Measurements from ENCODE around the gene TCF25. TPM values are rescaled to one million over a fixed set of nuclear protein-coding genes. Genes with fewer than 3 reads are reported as not detected.
"Not testable (repeated sequence)": the region's sequence is repeated elsewhere in the genome, so short reads cannot be mapped to it uniquely, and the experiment has no call there.

TCF25 gene
- total RNA-seq, result 304 to 323 TPM (median 313 TPM) in 3 replicates

- peak; percentile 86 to 90 for DNase-seq (ENCODE audit: low spot score in 2 of 2, unreplicated experiment in 2 of 2)
- peak within 1 kb of the TSS; percentile 99 for H3K27ac Mint-ChIP-seq
- H3K27me3 Mint-ChIP-seq (ENCODE audit: low read depth), result no peaks in the 10 kb centered on the region
- no peaks in the 10 kb centered on the region for H3K9me3 Mint-ChIP-seq
- H3K4me3 Mint-ChIP-seq, result peak within 1 kb of the TSS; percentile 87
- H3K36me3 Mint-ChIP-seq, result peaks cover 8% of the 10 kb centered on the region
- peaks cover 15% of the 10 kb centered on the region for H3K4me1 Mint-ChIP-seq
- no peak for TF ChIP-seq CTCF (IDR thresholded peaks at IDR 0.05; ENCODE audit: unreplicated experiment)
Observed at GRCh38 chr16:89873109-89873971, at the start of gene TCF25. TCF25 (plus strand) TSS chr16:89873592; CDS start chr16:89873668, 76 bp downstream.

GRCh38 chr16:89823824-89824148 is 49.6 kb upstream of the TCF25 start:
- not testable (repeated sequence) for DNase-seq (ENCODE audit: low spot score in 2 of 2, unreplicated experiment in 2 of 2)

GRCh38 chr16:89826531-89827382 is 46.6 kb upstream of the TCF25 start:
- peaks cover 23% of the 10 kb centered on the region for H3K4me1 Mint-ChIP-seq
- H3K9me3 Mint-ChIP-seq, result no peaks in the 10 kb centered on the region
- TF ChIP-seq CTCF (IDR thresholded peaks at IDR 0.05; ENCODE audit: unreplicated experiment), result no peak
- H3K4me3 Mint-ChIP-seq, result peak overlapping the region; percentile 37
- no peak overlapping the region for H3K27ac Mint-ChIP-seq
- no peak for DNase-seq (ENCODE audit: low spot score in 2 of 2, unreplicated experiment in 2 of 2)
- no peaks in the 10 kb centered on the region for H3K36me3 Mint-ChIP-seq
- peaks cover 3% of the 10 kb centered on the region for H3K27me3 Mint-ChIP-seq (ENCODE audit: low read depth)

More at GRCh38 chr16:89823824-89824148, 49.6 kb upstream of the TCF25 start:
- not testable (repeated sequence) for H3K4me3 Mint-ChIP-seq; H3K27me3 Mint-ChIP-seq (ENCODE audit: low read depth); H3K36me3 Mint-ChIP-seq; H3K27ac Mint-ChIP-seq; H3K9me3 Mint-ChIP-seq
- peaks cover 16% of the 10 kb centered on the region for H3K4me1 Mint-ChIP-seq

GRCh38 chr16:89827383-89828198 is 45.8 kb upstream of the TCF25 start:
- Mint-ChIP-seq H3K4me1 (peaks cover 17% of the 10 kb centered on the region), H3K36me3 (no peaks in the 10 kb centered on the region), H3K9me3 (no peaks in the 10 kb centered on the region), H3K4me3 (peak overlapping the region; percentile 71), H3K27ac (peak overlapping the region; percentile 47), H3K27me3 (ENCODE audit: low read depth) (peaks cover 3% of the 10 kb centered on the region)
- DNase-seq (ENCODE audit: low spot score in 2 of 2, unreplicated experiment in 2 of 2), result peak in 1 of 2 experiments; percentile 54
- no peak for TF ChIP-seq CTCF (IDR thresholded peaks at IDR 0.05; ENCODE audit: unreplicated experiment)

GRCh38 chr16:89828199-89828869 is 45.1 kb upstream of the TCF25 start, which contains the start of gene SPIRE2:
SPIRE2 (plus strand) TSS chr16:89828475; CDS start chr16:89828551, 76 bp downstream.
- H3K27ac Mint-ChIP-seq, result peak within 1 kb of the TSS; percentile 56
- peak within 1 kb of the TSS; percentile 71 for H3K4me3 Mint-ChIP-seq
- no peaks in the 10 kb centered on the region for H3K9me3 Mint-ChIP-seq
- TF ChIP-seq CTCF (IDR thresholded peaks at IDR 0.05; ENCODE audit: unreplicated experiment), result no peak
- H3K36me3 Mint-ChIP-seq, result no peaks in the 10 kb centered on the region
- H3K27me3 Mint-ChIP-seq (ENCODE audit: low read depth), result peaks cover 3% of the 10 kb centered on the region
- DNase-seq (ENCODE audit: low spot score in 2 of 2, unreplicated experiment in 2 of 2), result peak; percentile 86 to 92
- H3K4me1 Mint-ChIP-seq, result peaks cover 12% of the 10 kb centered on the region

All from mesothelial cell of epicardium (in vitro differentiated cells).